Tongue (tissue), 2 donors: Measurements from ENCODE around the gene UBE2F. TPM values are rescaled to one million over a fixed set of nuclear protein-coding genes. Genes with fewer than 3 reads are reported as not detected.
A peak's percentile ranks its signal among the peaks of the same experiment; 100 is the strongest.
"Not testable (repeated sequence)": the region's sequence is repeated elsewhere in the genome, so short reads cannot be mapped to it uniquely, and the experiment has no call there.

Source experiments
- DNase-seq: peaks from one replicate; pipeline ENCODE4 v3.0.0-alpha.2; 2015
- total RNA-seq: library from RNA; depleted of rRNA; stranded (reverse); fragments of >200 nt; gene quantifications from one replicate; pipeline ENCODE4 v1.2.3, GENCODE V29; 2014

Gene UBE2F
- total RNA-seq, 1 donor from 2014 or later: 69.6 TPM

GRCh38 chr2:237946423-237946822 lies 20.4 kb upstream of the UBE2F start:
- no peak for DNase-seq

- DNase-seq: not testable (repeated sequence)
These were observed 15.5 kb upstream of the UBE2F start for GRCh38 chr2:237951354-237951753.

GRCh38 chr2:237951878-237952277 lies 14.9 kb upstream of the UBE2F start:
- DNase-seq: no peak

GRCh38 chr2:237952851-237953250 lies 14.0 kb upstream of the UBE2F start:
- DNase-seq: no peak

- no peak for DNase-seq
These were observed 11.0 kb upstream of the UBE2F start for GRCh38 chr2:237955640-237956401.

- DNase-seq: no peak
These were observed 10.4 kb upstream of the UBE2F start for GRCh38 chr2:237956402-237956736.

- no peak for DNase-seq
These were observed 5.2 kb upstream of the UBE2F start for GRCh38 chr2:237961637-237962036.

GRCh38 chr2:237962432-237963084 lies 4.3 kb upstream of the UBE2F start:
- DNase-seq: no peak

- DNase-seq: not testable (repeated sequence)
These were observed 3.3 kb upstream of the UBE2F start for GRCh38 chr2:237963490-237963991.

GRCh38 chr2:237964194-237964577 lies 2.6 kb upstream of the UBE2F start:
- DNase-seq: no peak

- no peak for DNase-seq
These were observed 2.0 kb upstream of the UBE2F start for GRCh38 chr2:237964578-237965404.

GRCh38 chr2:237965844-237966243 lies 970 bp upstream of the UBE2F start:
- not testable (repeated sequence) for DNase-seq

GRCh38 chr2:237966250-237966564 lies 607 bp upstream of the UBE2F start:
- DNase-seq: no peak

GRCh38 chr2:237967463-237967951 lies 693 bp downstream of the UBE2F start:
- DNase-seq: no peak

- DNase-seq: peak; percentile 77
These were observed 1.4 kb downstream of the UBE2F start for GRCh38 chr2:237968048-237968862.

GRCh38 chr2:237971661-237972060 lies 4.8 kb downstream of the UBE2F start:
- no peak for DNase-seq

GRCh38 chr2:237972211-237972610 lies 5.4 kb downstream of the UBE2F start:
- no peak for DNase-seq

GRCh38 chr2:237972936-237973335 lies 6.1 kb downstream of the UBE2F start:
- no peak for DNase-seq

- DNase-seq: no peak
These were observed 10.6 kb downstream of the UBE2F start for GRCh38 chr2:237977380-237977779.

- DNase-seq: peak; percentile 38
These were observed 11.4 kb downstream of the UBE2F start for GRCh38 chr2:237978058-237978712.

- no peak for DNase-seq
These were observed 12.5 kb downstream of the UBE2F start for GRCh38 chr2:237979331-237979730.
